Endothelial cell (in vitro differentiated cells): ENCODE results near the gene PLCXD1. TPM values are rescaled to one million over a fixed set of nuclear protein-coding genes. Genes with fewer than 3 reads are reported as not detected.

Experiments used
- DNase-seq: peaks from one replicate; pipeline ENCODE4 v3.0.0; 2021; ENCODE audit warnings: low spot score
- H3K27ac Mint-ChIP-seq: one replicate; pipeline ENCODE4 v1.8.0; 2021; ENCODE audit warnings: mixed read lengths, inconsistent platforms; ENCODE audit not compliant: unreplicated experiment
- H3K27me3 Mint-ChIP-seq: one replicate; pipeline ENCODE4 v1.8.0; 2021; ENCODE audit warnings: mild to moderate bottlenecking, moderate library complexity, mixed read lengths, inconsistent platforms; ENCODE audit not compliant: unreplicated experiment
- H3K36me3 Mint-ChIP-seq: one replicate; pipeline ENCODE4 v1.8.0; 2021; ENCODE audit warnings: mild to moderate bottlenecking, low read depth, mixed read lengths, inconsistent platforms; ENCODE audit not compliant: unreplicated experiment
- H3K4me1 Mint-ChIP-seq: one replicate; pipeline ENCODE4 v1.8.0; 2021; ENCODE audit warnings: mild to moderate bottlenecking, mixed read lengths, inconsistent platforms; ENCODE audit not compliant: unreplicated experiment
- H3K4me3 Mint-ChIP-seq: one replicate; pipeline ENCODE4 v1.8.0; 2021; ENCODE audit warnings: mild to moderate bottlenecking, mixed read lengths, inconsistent platforms; ENCODE audit not compliant: unreplicated experiment
- H3K9me3 Mint-ChIP-seq: one replicate; pipeline ENCODE4 v1.8.0; 2021; ENCODE audit warnings: mixed read lengths, inconsistent platforms; ENCODE audit not compliant: unreplicated experiment
- CTCF ChIP-seq: fragments of 200-600 bp; sonication (generic); IDR thresholded peaks from one replicate; pipeline ENCODE4 v1.5.0; 2021; ENCODE audit warnings: antibody characterized with exemption; ENCODE audit not compliant: unreplicated experiment
- total RNA-seq: library from RNA; stranded (reverse); fragmentation: NEBNext Ultra II Directional; extraction: Animal tissue kit (Norgen Biotek cat#: 25700); gene quantifications from one replicate; pipeline ENCODE4 v1.2.1, GENCODE V29; 2021; ENCODE audit not compliant: unreplicated experiment

Gene PLCXD1
- total RNA-seq, 1 donor from 2014 or later = 21.7 TPM

GRCh38 chrX:316351-317325 is 35.5 kb downstream of the PLCXD1 start:
- Mint-ChIP-seq H3K4me3 (peak overlapping the region; percentile 71), H3K9me3 (no peaks in the 10 kb centered on the region), H3K27me3 (peaks cover 14% of the 10 kb centered on the region)

GRCh38 chrX:317424-318067 is 36.4 kb downstream of the PLCXD1 start:
- peaks cover 15% of the 10 kb centered on the region for H3K36me3 Mint-ChIP-seq
- H3K27me3 Mint-ChIP-seq = peaks cover 8% of the 10 kb centered on the region
- no peaks in the 10 kb centered on the region for H3K9me3 Mint-ChIP-seq
- peak overlapping the region; percentile 92 for H3K27ac Mint-ChIP-seq
- no peak for TF ChIP-seq CTCF
- H3K4me3 Mint-ChIP-seq = peak overlapping the region; percentile 98
- no peak for DNase-seq
- peaks cover 8% of the 10 kb centered on the region for H3K4me1 Mint-ChIP-seq

More at GRCh38 chrX:316351-317325, 35.5 kb downstream of the PLCXD1 start:
- H3K4me1 Mint-ChIP-seq = peaks cover 8% of the 10 kb centered on the region
- peaks cover 22% of the 10 kb centered on the region for H3K36me3 Mint-ChIP-seq
- no peak for DNase-seq
- TF ChIP-seq CTCF = no peak
- H3K27ac Mint-ChIP-seq = no peak overlapping the region

GRCh38 chrX:318068-318738 is 37.0 kb downstream of the PLCXD1 start:
- peak; percentile 93 for DNase-seq
- Mint-ChIP-seq H3K4me1 (peaks cover 9% of the 10 kb centered on the region), H3K27me3 (peaks cover 12% of the 10 kb centered on the region), H3K27ac (peak overlapping the region; percentile 92), H3K4me3 (peak overlapping the region; percentile 98), H3K36me3 (peaks cover 14% of the 10 kb centered on the region), H3K9me3 (no peaks in the 10 kb centered on the region)
- TF ChIP-seq CTCF = no peak

- Mint-ChIP-seq H3K4me3 (peak within 1 kb of the TSS; percentile 98), H3K27ac (peak within 1 kb of the TSS; percentile 92), H3K4me1 (peaks cover 11% of the 10 kb centered on the region), H3K36me3 (peaks cover 6% of the 10 kb centered on the region), H3K27me3 (peaks cover 15% of the 10 kb centered on the region), H3K9me3 (no peaks in the 10 kb centered on the region)
- no peak for TF ChIP-seq CTCF
- DNase-seq = peak; percentile 97
Observed at GRCh38 chrX:318739-319578, 37.8 kb downstream of the PLCXD1 start, which contains the start of gene GTPBP6. TSS of gene GTPBP6 (minus strand) at chrX:318796. CDS start at chrX:318787, 9 bp downstream.
